HG02870 (cell line): ENCODE measurements around the gene SYNPO2.
"Not testable (repeated sequence)": the region's sequence is repeated elsewhere in the genome, so short reads cannot be mapped to it uniquely, and the experiment has no call there.

Source experiments
- ATAC-seq: cut with Tn5 transposase; IDR thresholded peaks from one replicate; pipeline ENCODE4 v1.9.1; 2021; ENCODE audit warnings: mild to moderate bottlenecking, moderate library complexity; ENCODE audit not compliant: unreplicated experiment

Gene SYNPO2

GRCh38 chr4:118995693-118996391, 107.2 kb downstream of the SYNPO2 start:
- no peak for ATAC-seq

- ATAC-seq: no peak
Measured at GRCh38 chr4:118997601-118998000, 108.9 kb downstream of the SYNPO2 start.

DNA sequence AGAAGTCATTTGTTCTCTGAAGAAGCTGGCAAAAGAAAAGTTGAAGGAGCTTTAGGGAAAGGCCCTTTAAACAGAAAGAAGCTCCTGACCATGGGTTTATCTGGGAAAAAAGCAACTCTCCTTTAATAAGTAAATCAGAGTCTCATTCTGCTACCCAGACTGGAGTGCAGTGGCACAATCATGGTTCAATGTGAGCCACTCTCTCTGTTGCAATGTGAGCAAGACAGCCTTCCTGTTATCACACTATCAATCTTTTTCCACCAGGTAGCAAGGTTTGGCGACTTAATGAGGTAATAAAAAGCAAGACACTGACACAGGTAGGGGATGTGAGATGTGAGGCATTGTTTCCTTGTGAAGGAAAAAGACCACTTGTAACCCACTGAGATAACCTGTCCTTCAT, 111.3 kb downstream of the SYNPO2 start:
- ATAC-seq: no peak

DNA sequence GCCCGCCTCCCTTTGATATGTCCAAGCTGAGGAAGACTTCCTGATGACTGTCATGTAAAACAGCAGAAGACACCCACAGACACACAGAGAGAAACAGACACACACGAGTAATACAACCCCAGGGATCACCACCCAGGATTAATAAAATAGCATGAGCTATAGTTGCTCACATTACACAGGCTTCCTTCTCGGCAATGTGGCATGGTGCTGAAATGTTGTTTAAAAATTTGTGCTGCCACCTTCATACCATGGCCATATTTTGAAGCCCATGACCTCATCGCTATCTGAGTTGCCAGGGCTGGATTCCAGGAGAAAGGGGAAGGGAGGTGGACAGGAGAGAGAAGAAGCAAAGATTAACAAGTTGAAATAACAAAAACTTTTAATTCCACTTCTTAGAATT, 111.7 kb downstream of the SYNPO2 start:
- no peak for ATAC-seq

GRCh38 chr4:119002476-119002875, 113.8 kb downstream of the SYNPO2 start:
- no peak for ATAC-seq

- ATAC-seq: not testable (repeated sequence)
Measured at GRCh38 chr4:119003001-119003400, 114.3 kb downstream of the SYNPO2 start.

DNA sequence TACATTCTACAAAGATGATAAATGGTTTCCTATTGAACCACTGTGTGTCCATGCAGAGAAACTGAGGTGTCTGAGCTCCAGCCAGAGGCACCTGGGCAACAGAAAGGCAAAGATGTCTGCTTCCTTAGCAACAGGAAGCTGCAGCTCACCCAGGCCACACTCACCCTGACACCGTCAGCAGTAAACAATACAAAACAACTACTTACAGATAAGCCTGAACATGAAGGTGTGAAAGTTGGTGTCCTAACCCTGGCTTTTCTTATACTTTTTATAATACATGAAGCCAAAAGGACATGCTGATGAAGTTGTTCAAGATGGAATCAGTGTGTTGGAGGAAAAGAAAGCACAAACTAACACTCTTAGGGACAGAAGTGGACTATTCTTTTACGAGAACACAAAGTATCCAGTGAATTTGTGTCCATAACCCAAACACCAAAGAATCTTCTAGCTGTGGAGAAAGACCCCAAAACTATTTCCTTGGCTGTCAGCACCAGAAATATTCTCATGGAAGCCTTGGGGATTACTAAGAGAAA, 117.3 kb downstream of the SYNPO2 start:
- ATAC-seq: no peak

DNA sequence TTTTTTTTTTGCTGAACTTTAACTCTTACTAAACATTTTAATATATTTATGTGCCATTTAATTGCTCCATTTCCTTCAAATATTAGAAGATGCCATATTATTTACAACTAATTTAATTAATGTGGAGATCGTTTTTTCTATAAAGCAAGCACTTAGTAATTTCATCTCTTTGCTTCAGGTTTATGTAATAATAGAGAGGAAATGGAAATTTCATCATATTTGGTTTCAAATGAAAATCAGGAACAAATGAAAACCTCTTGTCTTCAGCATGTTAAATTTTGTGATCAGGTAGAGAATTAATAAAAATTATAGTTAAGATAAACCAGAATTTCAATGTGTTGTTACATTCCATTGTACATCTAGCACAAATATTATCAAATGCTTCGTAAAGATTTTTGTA, 120.1 kb downstream of the SYNPO2 start:
- no peak for ATAC-seq

- not testable (repeated sequence) for ATAC-seq
Measured at GRCh38 chr4:119010221-119010620, 121.6 kb downstream of the SYNPO2 start.

DNA sequence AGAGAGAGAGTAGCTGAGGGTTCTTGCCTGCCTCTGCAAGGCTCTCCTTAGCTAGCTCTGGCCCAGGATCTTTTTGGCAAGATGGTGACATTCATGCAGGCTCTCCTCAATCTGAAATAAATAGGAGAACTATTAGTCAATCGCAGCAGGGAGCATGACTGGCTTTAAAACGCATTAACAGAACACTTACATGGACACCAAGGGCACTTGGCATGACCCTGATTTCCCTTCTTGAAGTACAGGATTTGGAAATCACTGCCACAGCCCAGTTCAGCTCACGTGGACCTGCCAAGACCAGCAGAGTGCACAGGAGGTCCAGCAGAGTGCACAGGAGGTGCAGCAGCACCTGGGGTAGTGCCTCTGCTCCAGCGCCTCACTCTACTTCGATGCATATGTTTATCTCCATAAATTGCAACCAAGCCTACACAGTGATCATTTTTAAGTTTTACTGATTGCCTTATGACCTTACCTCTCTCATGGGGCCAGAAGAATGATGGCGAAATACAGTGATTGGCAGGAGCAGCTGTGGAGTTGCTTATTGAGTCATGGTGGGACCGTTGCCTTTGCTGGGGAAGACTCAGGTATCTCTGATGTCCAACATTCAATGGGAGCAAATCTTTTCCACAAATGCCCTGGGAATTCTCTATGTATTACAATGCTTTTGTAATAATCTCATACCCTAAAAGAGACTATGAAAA, 122.4 kb downstream of the SYNPO2 start:
- no peak for ATAC-seq

- ATAC-seq: no peak
Measured at GRCh38 chr4:119011607-119011988, 122.9 kb downstream of the SYNPO2 start.

DNA sequence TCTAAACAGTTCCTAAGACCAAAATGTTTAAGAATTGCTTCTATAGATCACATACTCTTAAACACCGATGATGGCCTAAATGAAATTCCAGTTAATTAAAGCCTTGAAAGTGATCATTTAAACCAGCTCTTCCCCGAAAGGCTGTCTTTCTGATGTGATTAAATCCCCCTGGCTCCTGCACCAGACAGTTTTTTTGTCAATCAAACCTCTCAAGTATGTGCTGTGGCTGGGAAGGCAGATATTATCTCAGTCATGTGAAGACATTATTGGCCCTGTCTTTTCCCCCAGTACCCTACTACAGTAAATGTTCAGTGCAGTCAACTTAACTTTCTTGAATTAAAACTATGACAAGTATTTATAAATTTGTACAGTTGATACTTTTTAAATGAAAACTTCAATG, 126.0 kb downstream of the SYNPO2 start:
- no peak for ATAC-seq

DNA sequence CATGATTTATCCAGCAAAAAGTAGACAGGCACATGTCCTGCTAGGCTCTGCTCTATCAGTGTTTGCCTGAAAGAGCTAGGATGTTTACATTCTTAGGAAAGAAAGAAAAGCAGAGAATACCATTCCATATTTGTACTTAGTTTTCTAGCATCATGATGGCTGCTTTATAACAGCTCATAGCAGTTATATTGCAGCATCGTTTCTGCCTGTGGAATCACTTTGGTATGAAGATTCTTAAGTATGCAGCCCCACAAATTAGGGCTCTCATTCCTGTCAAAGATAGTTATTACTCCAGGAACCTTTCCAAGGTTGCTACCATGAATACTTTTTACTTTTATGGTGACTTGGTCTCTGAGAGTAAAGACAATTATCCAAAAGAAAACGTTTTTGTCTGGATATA, 128.0 kb downstream of the SYNPO2 start:
- ATAC-seq: no peak

DNA sequence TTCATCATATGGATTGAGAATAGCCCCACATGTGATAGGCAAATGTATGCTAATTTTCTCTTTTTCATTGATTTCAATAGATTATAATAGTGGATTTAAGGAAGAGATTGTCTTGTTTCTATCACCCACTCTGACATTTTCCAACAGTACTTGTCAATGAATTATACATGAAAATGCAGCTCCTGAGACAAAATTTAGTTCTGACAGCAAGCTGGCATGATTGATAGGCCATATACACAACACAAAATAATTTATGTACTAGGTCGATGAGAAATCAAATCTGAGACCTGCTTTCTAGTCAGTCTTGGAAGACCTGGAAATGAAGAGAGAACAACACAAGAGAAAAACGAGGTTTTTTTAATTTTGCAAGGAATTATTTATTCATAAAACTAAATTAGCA, 129.0 kb downstream of the SYNPO2 start:
- ATAC-seq: no peak

GRCh38 chr4:119020158-119020557, 131.5 kb downstream of the SYNPO2 start:
- no peak for ATAC-seq

DNA sequence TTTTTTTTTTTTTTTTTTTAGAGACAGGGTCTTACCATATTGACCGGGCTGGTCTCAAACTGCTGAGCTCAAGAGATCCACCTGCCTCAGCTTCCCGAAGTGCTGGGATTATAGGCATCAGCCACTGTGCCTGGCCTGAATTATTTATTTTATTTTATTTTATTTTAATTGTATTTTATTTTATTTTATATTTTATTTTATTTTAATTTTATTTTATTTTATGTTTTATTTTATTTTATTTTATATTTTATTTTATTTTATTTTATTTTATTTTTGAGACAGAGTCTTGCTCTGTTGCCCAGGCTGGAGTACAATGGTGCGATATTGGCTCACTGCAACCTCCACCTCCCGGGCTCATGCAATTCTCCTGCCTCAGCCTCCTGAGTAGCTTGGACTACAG, 133.9 kb downstream of the SYNPO2 start:
- ATAC-seq: not testable (repeated sequence)

DNA sequence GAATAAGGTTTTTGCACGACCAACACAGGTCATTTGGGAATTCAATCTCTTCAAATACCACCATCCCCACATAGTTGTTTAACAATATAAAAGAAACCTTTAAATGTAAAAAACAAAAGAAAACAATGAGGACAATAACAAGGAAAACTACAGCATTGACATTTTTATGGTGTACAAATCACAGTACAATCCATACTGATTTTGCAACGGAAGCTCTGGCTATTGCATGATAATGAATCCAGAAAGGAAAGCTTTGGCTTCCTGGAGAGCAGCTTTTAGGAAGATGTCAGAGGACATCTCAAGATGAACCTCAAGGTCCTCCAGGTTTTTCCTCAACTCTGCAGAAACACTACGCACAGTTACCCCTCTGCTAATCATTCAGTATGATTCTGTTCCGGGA, 135.4 kb downstream of the SYNPO2 start:
- ATAC-seq: no peak

GRCh38 chr4:119025420-119025819, 136.8 kb downstream of the SYNPO2 start:
- ATAC-seq: no peak

GRCh38 chr4:119025916-119026661, 137.4 kb downstream of the SYNPO2 start:
- ATAC-seq: no peak

DNA sequence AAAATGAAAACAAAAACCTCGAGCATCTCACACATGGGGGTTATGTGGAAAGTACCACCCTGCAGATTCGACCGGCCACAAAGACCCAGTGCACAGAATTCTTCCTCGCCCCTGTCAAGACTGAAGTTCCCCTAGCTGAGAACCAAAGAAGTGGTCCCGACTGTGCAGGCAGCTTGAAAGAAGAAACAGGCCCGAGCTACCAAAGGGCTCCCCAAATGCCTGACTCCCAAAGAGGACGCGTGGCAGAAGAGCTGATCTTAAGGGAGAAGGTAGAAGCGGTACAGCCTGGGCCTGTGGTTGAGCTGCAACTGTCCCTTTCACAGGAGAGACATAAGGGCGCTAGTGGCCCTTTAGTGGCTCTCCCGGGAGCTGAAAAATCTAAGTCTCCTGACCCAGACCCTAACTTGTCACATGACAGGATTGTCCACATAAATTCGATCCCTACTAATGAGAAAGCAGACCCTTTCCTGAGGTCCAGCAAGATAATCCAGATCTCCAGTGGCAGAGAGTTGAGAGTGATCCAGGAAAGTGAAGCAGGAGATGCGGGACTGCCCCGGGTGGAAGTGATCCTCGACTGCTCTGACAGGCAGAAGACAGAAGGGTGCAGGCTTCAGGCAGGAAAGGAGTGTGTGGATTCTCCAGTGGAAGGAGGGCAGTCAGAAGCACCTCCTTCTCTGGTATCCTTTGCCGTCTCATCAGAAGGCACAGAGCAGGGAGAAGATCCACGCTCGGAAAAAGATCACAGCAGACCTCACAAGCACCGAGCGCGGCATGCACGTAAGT, 138.2 kb downstream of the SYNPO2 start:
- ATAC-seq: no peak

DNA sequence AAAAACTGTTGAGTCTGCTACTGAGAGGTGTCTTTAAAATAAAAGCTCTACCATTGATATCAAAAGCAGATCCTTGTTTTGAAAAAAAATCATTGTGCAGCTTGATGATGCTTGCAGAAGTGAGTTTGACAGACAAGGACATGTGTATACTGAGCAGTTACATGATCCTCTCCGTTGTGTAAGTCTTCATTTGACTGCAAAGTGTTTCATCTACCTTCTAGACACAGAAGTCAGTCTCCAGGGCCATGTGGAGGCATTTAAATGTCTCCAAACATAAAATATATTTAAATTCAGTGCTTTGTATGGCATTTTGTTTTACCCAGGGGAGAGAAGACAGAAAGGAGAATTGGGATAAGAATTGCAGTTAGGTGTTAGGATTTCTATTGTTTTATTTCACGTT, 139.2 kb downstream of the SYNPO2 start:
- no peak for ATAC-seq
